GM18498 (cell line): ENCODE measurements around the gene PITPNC1.
"Not testable (repeated sequence)": the region's sequence is repeated elsewhere in the genome, so short reads cannot be mapped to it uniquely, and the experiment has no call there.

Source experiments
- ATAC-seq: cut with Tn5 transposase; IDR thresholded peaks from one replicate; pipeline ENCODE4 v1.9.1; 2021; ENCODE audit warnings: mild to moderate bottlenecking, moderate library complexity; ENCODE audit not compliant: unreplicated experiment

Gene PITPNC1

GRCh38 chr17:67456103-67456502 is 79.0 kb downstream of the PITPNC1 start:
- ATAC-seq = no peak

- ATAC-seq = no peak
Observed at GRCh38 chr17:67456889-67457288, 79.8 kb downstream of the PITPNC1 start.

- no peak for ATAC-seq
Observed at GRCh38 chr17:67458203-67458602, 81.1 kb downstream of the PITPNC1 start.

- ATAC-seq = no peak
Observed at GRCh38 chr17:67459985-67460384, 82.9 kb downstream of the PITPNC1 start.

- no peak for ATAC-seq
Observed at GRCh38 chr17:67461228-67461780, 84.2 kb downstream of the PITPNC1 start.

- ATAC-seq = no peak
Observed at GRCh38 chr17:67461876-67462275, 84.8 kb downstream of the PITPNC1 start.

- ATAC-seq = no peak
Observed at GRCh38 chr17:67466251-67466796, 89.2 kb downstream of the PITPNC1 start.

GRCh38 chr17:67467500-67468455 is 90.7 kb downstream of the PITPNC1 start:
- ATAC-seq = no peak

GRCh38 chr17:67469208-67469980 is 92.3 kb downstream of the PITPNC1 start:
- no peak for ATAC-seq

GRCh38 chr17:67470163-67470562 is 93.1 kb downstream of the PITPNC1 start:
- no peak for ATAC-seq

- ATAC-seq = no peak
Observed at GRCh38 chr17:67471118-67471517, 94.0 kb downstream of the PITPNC1 start.

- ATAC-seq = not testable (repeated sequence)
Observed at GRCh38 chr17:67472606-67473005, 95.5 kb downstream of the PITPNC1 start.

- no peak for ATAC-seq
Observed at GRCh38 chr17:67474081-67474661, 97.1 kb downstream of the PITPNC1 start.

GRCh38 chr17:67475161-67475937 is 98.3 kb downstream of the PITPNC1 start:
- ATAC-seq = no peak

GRCh38 chr17:67476787-67477335 is 99.8 kb downstream of the PITPNC1 start:
- no peak for ATAC-seq

GRCh38 chr17:67477687-67478086 is 100.6 kb downstream of the PITPNC1 start:
- no peak for ATAC-seq

- no peak for ATAC-seq
Observed at GRCh38 chr17:67478401-67479041, 101.4 kb downstream of the PITPNC1 start.

GRCh38 chr17:67479148-67479547 is 102.1 kb downstream of the PITPNC1 start:
- no peak for ATAC-seq

- ATAC-seq = not testable (repeated sequence)
Observed at GRCh38 chr17:67480959-67481358, 103.9 kb downstream of the PITPNC1 start.
